GM18858 (cell line): ENCODE results near the gene ADAMTS17.
A peak's percentile ranks its signal among the peaks of the same experiment; 100 is the strongest.

Experiments
- ATAC-seq: cut with Tn5 transposase; IDR thresholded peaks from one replicate; pipeline ENCODE4 v1.9.1; 2021; ENCODE audit not compliant: unreplicated experiment

ADAMTS17 gene, protein sequence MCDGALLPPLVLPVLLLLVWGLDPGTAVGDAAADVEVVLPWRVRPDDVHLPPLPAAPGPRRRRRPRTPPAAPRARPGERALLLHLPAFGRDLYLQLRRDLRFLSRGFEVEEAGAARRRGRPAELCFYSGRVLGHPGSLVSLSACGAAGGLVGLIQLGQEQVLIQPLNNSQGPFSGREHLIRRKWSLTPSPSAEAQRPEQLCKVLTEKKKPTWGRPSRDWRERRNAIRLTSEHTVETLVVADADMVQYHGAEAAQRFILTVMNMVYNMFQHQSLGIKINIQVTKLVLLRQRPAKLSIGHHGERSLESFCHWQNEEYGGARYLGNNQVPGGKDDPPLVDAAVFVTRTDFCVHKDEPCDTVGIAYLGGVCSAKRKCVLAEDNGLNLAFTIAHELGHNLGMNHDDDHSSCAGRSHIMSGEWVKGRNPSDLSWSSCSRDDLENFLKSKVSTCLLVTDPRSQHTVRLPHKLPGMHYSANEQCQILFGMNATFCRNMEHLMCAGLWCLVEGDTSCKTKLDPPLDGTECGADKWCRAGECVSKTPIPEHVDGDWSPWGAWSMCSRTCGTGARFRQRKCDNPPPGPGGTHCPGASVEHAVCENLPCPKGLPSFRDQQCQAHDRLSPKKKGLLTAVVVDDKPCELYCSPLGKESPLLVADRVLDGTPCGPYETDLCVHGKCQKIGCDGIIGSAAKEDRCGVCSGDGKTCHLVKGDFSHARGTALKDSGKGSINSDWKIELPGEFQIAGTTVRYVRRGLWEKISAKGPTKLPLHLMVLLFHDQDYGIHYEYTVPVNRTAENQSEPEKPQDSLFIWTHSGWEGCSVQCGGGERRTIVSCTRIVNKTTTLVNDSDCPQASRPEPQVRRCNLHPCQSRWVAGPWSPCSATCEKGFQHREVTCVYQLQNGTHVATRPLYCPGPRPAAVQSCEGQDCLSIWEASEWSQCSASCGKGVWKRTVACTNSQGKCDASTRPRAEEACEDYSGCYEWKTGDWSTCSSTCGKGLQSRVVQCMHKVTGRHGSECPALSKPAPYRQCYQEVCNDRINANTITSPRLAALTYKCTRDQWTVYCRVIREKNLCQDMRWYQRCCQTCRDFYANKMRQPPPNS

GRCh38 chr15:100341750-100342560 lies at the start of gene ADAMTS17:
Gene ADAMTS17, minus strand, starts transcription at chr15:100341975. Its CDS starts 76 bp downstream, at chr15:100341899.
- ATAC-seq, result peak; percentile 89

GRCh38 chr15:100385300-100386050 lies 43.7 kb upstream of the ADAMTS17 start:
- ATAC-seq, result no peak

GRCh38 chr15:100384108-100384410 lies 42.3 kb upstream of the ADAMTS17 start:
- ATAC-seq, result no peak

- no peak for ATAC-seq
Observed at GRCh38 chr15:100383302-100384107, 41.7 kb upstream of the ADAMTS17 start.

DNA sequence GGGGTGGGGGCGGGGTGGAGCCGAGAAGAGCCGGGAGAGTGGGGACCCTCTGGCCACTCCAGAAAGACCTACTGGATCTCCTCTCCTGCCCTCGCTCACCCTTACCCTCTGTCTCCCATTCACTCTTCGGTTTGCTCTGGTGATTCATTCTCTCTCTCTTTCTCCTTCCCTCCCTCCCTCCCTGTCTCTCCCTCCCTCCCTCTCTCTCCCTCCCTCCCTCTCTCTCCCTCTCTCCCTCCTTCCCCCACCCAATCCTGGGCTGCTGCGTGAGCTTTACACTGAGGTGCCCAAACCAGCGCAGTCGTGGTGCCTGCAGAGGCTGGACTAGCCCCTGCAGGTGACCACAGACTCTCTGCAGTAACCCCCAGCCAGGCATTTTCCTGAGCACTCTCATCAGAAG lies 32.2 kb upstream of the ADAMTS17 start:
- ATAC-seq, result no peak

DNA sequence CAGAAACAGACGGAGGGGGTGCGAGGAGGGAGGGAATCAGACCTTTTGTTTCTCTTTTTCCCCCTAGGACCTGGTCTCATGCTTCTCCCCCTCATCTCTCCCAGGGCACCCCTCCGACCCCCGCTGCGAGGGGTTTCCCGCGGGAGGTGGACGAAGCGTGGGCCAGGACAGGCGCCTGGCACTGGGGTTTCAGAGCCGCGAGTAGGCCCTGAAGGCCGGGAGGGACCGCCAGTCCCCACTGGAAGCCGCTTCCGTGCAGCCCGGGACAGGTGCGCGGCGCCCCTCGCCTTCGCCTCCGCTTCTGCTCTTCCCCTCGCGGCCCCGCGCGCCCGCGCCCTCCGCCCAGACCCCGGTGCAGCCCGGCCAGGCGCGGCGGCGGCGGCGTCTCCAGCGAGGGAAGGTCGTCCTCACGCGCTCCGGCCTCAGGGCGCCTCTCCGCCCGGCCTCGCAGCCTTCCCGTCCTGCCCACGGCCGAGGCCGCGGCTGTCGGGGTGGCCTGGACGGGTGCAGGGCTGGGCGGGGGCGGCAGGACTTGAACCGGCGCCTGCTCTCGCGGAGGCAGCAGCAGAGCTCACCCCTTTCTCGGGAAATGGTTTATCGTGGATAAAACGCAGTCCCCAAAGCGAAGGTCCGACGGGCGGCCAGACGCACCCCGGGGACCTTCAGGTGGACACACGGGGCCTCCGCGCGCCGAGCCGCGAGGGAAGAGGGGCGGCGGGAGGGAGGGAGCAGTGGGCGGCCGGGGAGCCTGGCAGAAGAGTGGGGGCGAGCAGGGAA lies 31.5 kb upstream of the ADAMTS17 start:
- no peak for ATAC-seq

- no peak for ATAC-seq
Observed at GRCh38 chr15:100372739-100373119, 31.0 kb upstream of the ADAMTS17 start.

- ATAC-seq, result no peak
Observed at GRCh38 chr15:100355342-100355741, 13.6 kb upstream of the ADAMTS17 start.

DNA sequence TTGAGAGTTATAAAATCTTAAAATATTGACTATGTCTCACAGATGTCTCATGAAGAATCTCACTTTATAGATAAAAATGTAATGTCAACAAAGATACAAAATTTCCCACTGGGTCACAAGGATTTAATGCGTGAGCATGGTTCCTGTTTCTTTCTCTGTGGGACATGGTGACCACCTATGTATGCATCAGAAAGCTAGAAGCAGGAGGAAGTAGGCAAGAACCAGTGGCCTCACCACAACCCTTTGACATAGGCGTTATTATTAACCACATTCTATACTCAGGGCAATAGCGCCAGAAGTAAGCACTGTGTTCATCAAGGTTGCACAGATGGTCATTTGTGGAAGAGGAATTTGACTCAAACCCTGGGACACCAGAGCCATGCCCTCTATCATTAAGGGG lies 11.7 kb upstream of the ADAMTS17 start:
- ATAC-seq, result no peak

DNA sequence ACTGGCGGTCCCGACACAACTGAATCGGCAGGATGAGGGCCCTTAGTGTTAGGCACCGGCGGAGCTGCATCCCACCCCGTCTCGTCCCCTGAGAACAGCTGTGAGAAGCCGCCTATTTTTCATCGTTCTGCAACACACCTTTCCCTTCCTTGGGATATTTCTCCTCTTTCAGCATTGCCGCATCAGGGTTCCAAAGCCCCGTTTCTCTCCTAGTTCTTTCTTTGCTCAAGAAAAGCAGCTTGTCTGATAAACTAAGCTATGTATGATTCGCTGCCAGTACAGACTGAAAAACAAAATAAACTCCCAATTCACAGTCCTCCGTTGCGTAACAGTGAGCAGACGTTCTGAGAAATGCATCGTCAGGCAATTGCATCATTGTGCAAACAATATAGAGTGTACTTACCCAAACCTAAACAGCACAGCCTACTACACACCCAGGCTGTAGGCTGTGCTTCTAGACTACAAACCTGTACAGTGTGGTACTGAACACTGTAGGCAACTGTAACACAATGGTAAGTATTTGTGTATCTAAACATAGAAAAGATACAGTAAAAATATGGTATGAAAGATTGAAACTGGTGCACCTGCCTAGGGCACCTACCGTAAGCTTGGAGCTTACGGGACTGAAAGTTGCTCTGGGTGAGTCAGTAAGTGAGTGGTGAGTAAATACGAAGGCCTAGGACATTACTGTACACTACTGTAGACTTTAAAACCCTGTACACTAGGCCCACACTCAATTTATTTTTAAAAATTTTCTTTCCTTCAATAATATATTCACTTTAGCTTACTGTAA lies 8.9 kb upstream of the ADAMTS17 start:
- ATAC-seq, result no peak

DNA sequence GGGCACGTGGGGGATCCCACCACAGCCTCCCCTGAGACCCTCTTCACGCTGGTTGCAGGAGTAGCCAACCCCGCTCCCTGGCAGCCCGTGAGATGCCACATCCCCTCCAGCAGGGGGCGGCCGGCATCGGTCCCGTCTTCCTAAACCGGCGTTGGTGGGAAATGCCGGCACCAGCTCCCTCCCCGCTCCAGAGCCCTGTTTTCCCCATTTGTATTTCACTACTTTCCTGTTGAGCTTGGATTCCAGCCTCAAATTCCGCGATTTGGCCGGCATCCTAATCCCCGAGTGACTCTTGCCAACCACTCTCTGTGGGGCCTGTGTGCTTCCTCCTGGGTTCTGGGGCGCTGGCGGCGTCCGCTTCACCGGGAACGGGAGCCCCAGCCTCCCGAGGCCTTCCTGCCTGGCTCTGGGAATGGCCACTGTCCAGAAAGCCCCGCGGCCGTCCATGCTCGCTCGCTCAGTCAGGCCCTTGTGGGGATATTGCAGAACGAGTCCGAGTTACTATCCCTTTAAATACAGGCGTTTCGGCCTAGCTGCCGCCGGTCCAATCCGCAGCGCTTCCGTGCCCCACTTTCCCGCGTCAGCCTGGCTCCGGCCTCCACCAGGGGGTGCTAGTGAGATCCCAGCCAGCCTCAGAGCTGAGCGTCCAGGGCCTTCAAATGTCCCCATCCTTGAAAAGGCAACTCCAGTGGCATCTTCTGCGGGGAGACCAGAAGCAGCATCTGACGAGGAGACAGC lies 8.1 kb upstream of the ADAMTS17 start:
- ATAC-seq, result peak; percentile 83

DNA sequence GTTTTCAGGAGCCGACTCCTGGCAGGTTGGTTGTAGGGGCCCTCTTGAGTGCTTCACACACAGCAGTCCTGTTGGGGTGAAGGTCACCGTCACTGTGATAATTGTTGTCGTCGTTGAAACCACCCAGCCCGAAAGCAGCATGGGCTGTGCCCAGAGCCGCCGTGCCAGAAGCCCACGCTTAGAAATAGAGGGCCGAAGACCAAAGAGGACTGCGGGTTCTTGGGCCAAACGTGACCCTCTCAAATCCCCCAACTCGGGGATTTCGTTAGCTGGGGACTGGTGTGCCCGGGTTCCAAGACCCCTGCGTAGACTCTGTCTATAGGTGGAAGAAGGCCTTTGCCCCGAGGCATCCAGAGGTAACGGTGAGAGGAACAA lies 7.5 kb upstream of the ADAMTS17 start:
- no peak for ATAC-seq

DNA sequence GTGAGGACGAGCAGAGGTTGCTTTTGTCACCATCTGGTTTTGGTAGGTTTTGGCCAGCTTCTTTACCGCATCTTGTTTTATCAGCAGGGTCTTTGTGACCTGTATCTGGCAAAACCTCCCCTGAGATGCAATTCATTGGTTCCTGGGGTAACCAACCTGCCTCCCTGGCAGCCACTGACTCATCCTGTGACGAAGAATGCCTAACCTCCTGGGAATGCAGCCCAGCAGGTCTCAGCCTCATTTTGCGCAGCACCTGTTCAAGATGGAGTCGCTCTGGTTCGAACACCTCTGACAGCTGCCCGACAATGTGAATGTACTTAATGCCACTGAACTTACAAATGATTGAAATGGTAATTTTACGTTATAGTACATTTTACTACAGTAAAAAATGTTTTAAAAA lies 6.8 kb upstream of the ADAMTS17 start:
- no peak for ATAC-seq

GRCh38 chr15:100346866-100347512 lies 5.2 kb upstream of the ADAMTS17 start:
- ATAC-seq, result no peak

DNA sequence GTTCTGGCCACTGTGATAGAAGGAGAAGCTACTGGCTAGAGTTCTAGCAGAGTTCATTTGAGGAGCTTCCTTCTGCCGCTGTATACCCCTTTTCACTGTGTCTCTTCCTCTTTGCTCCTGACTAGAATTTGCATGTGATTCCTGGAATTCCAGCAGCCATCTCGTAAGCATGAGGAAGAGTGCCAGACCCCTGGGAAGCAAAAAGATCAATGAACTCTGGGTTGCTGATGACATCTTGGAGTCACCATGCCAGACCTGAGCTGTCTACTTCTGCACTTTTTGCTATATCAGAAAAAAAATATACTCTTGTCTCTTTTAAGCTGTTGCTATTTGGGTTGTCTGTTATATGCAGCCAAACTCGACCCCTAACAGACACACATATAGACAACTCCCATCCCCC lies 3.7 kb upstream of the ADAMTS17 start:
- no peak for ATAC-seq

GRCh38 chr15:100343251-100343650 lies 1.5 kb upstream of the ADAMTS17 start:
- no peak for ATAC-seq

DNA sequence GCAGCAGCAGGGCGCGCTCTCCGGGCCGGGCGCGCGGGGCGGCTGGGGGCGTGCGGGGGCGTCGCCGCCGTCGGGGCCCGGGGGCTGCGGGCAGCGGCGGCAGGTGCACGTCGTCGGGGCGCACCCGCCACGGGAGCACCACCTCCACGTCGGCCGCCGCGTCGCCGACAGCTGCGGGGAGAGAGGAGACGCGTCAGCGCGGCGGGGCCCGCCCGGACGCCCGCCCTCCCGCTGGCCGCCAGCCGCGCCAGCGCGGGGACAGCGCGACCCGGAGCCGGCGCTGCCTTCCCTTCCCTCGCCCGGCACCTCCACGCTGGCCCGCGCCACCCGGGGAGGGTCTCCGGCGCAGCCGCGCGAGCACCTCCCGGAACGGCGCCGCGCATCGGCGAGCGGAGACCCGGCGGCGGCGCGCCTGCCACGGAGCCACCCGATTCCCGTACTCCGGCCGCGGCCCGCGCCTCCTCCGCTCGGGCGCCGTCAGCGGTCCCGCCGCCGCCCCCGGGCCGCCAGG lies 481 bp downstream of the ADAMTS17 start:
- ATAC-seq, result no peak
